Liver (tissue), 9 donors: ENCODE measurements around the gene NOC2L. TPM values are rescaled to one million over a fixed set of nuclear protein-coding genes. Genes with fewer than 3 reads are reported as not detected.

Source experiments
- DNase-seq: peaks from one replicate; pipeline ENCODE4 v3.0.0-alpha.2; 2017; ENCODE audit warnings: low spot score
- H3K27ac ChIP-seq, 2 donors: one replicate each; pipeline ENCODE4 v1.7.0; 2013; ENCODE audit warnings: inconsistent platforms in 2 of 2, low read length in 2 of 2, control low read depth in 1 of 2, low read depth in 1 of 2, mild to moderate bottlenecking in 1 of 2
- H3K27me3 ChIP-seq, 4 donors: one replicate each; pipeline versions ENCODE4 v1.6.1 to v1.7.0; 2013; ENCODE audit warnings: low read length in 3 of 4, inconsistent platforms in 1 of 4, mild to moderate bottlenecking in 1 of 4, moderate library complexity in 1 of 4; ENCODE audit not compliant: control insufficient read depth in 4 of 4, insufficient read depth in 4 of 4
- H3K36me3 ChIP-seq, 4 donors: one replicate each; pipeline versions ENCODE4 v1.6.1 to v1.7.0; 2013; ENCODE audit warnings: low read length in 3 of 4, mild to moderate bottlenecking in 3 of 4, low read depth in 1 of 4, moderate library complexity in 1 of 4; ENCODE audit not compliant: control insufficient read depth in 4 of 4, insufficient read depth in 3 of 4
- H3K4me1 ChIP-seq, 4 donors: one replicate each; pipeline versions ENCODE4 v1.6.1 to v1.7.0; 2013; ENCODE audit warnings: low read length in 3 of 4, mild to moderate bottlenecking in 3 of 4, moderate library complexity in 1 of 4; ENCODE audit not compliant: control insufficient read depth in 4 of 4, insufficient read depth in 4 of 4
- H3K4me3 ChIP-seq, 3 donors: one replicate each; pipeline versions ENCODE4 v1.6.1 to v1.7.0; 2013; ENCODE audit warnings: low read length in 3 of 3, control low read depth in 1 of 3, low read depth in 1 of 3, mild to moderate bottlenecking in 1 of 3
- H3K9ac ChIP-seq, 2 donors: one replicate each; pipeline ENCODE4 v1.7.0; 2013; ENCODE audit warnings: low read length in 2 of 2, mild to moderate bottlenecking in 2 of 2, moderate library complexity in 2 of 2, control low read depth in 1 of 2, low read depth in 1 of 2
- H3K9me3 ChIP-seq, 4 donors: one replicate each; pipeline versions ENCODE4 v1.6.1 to v1.7.0; 2013; ENCODE audit warnings: low read length in 3 of 4; ENCODE audit not compliant: control insufficient read depth in 4 of 4
- EGR1 ChIP-seq, 2 donors: IDR thresholded peaks; 2 replicates each; pipeline ENCODE4 v1.6.1; 2016 to 2018; ENCODE audit warnings: antibody characterized with exemption in 2 of 2, low read depth in 2 of 2
- FOXA1 ChIP-seq: IDR thresholded peaks from 2 replicates; pipeline ENCODE4 v1.6.1; 2016; ENCODE audit warnings: antibody characterized with exemption
- FOXA2 ChIP-seq: IDR thresholded peaks from 2 replicates; pipeline ENCODE4 v1.6.1; 2016; ENCODE audit warnings: antibody characterized with exemption
- GABPA ChIP-seq, 2 donors: IDR thresholded peaks in 1 of 2; conservative IDR thresholded peaks in 1 of 2; 2 replicates each; pipeline ENCODE4 v1.6.1; 2016; ENCODE audit warnings: antibody characterized with exemption in 2 of 2, mild to moderate bottlenecking in 1 of 2, moderate library complexity in 1 of 2
- HNF4A ChIP-seq, 2 donors: conservative IDR thresholded peaks; 2 replicates each; pipeline ENCODE4 v1.6.1; 2016; ENCODE audit warnings: antibody characterized with exemption in 2 of 2, mild to moderate bottlenecking in 2 of 2
- HNF4G ChIP-seq: IDR thresholded peaks from 2 replicates; pipeline ENCODE4 v1.6.1; 2016; ENCODE audit warnings: antibody characterized with exemption
- MAX ChIP-seq: IDR thresholded peaks from 2 replicates; pipeline ENCODE4 v1.6.1; 2016; ENCODE audit warnings: antibody characterized with exemption
- NR2F2 ChIP-seq: IDR thresholded peaks from 2 replicates; pipeline ENCODE4 v1.6.1; 2016; ENCODE audit warnings: antibody characterized with exemption
- RAD21 ChIP-seq, 2 donors: IDR thresholded peaks; 2 replicates each; pipeline ENCODE4 v1.6.1; 2016; ENCODE audit warnings: antibody characterized with exemption in 2 of 2, mild to moderate bottlenecking in 2 of 2
- RXRA ChIP-seq, 2 donors: IDR thresholded peaks; 2 replicates each; pipeline ENCODE4 v1.6.1; 2017 to 2018; ENCODE audit warnings: antibody characterized with exemption in 2 of 2, mild to moderate bottlenecking in 1 of 2
- TAF1 ChIP-seq: conservative IDR thresholded peaks from 2 replicates; pipeline ENCODE4 v1.6.1; 2016; ENCODE audit warnings: antibody characterized with exemption, mild to moderate bottlenecking
- YY1 ChIP-seq: IDR thresholded peaks from 2 replicates; pipeline ENCODE4 v1.6.1; 2016; ENCODE audit warnings: antibody characterized with exemption, mild to moderate bottlenecking
- WGBS: extraction: QIAGEN DNeasy Blood & Tissue Kit; methylation state at CpG from one replicate; pipeline ENCODE4 v1.1.7; 2013; 5-methylcytosine and 5-hydroxymethylcytosine counted together
- polyA plus RNA-seq, 2 donors: library from polyadenylated mRNA; stranded (reverse) in 1 of 2; unstranded in 1 of 2; fragments of 200-250 nt in 1 of 2; fragments of >200 nt in 1 of 2; fragmentation: Nextera tagmentation in 1 of 2; extraction: Ambion mirVana in 1 of 2; gene quantifications; one replicate each; pipeline versions ENCODE4 v1.2.1 to v1.2.3, GENCODE V29; 2013 to 2015
- total RNA-seq, 2 donors: library from RNA; depleted of rRNA; stranded (reverse); fragments of >200 nt; gene quantifications; one replicate each; pipeline ENCODE4 v1.2.3, GENCODE V29; 2014
- TF ChIP-seq, protein P1 (sequence below): fragments of 150-350 bp; IDR thresholded peaks from 2 replicates; pipeline ENCODE4 v1.5.1; 2017; ENCODE audit warnings: improper control_type of control experiment, low read depth, low read length; ENCODE audit not compliant: missing input control
- TF ChIP-seq, protein P2 (sequence below): IDR thresholded peaks from 2 replicates; pipeline ENCODE4 v1.6.1; 2016; ENCODE audit warnings: antibody characterized with exemption, mild to moderate bottlenecking
- TF ChIP-seq, protein P3 (sequence below): IDR thresholded peaks from 2 replicates; pipeline ENCODE4 v1.6.1; 2016; ENCODE audit warnings: antibody characterized with exemption
- donor health status: healthy.
- donor health status: healthy.
- donor health status: healthy.
- donor health status: healthy.
- donor health status: healthy.

The NOC2L gene
- total and polyA plus RNA-seq, 4 donors: 17.1 to 34.5 (median 30.0) TPM

GRCh38 chr1:914131-914890 lies 44.7 kb downstream of the NOC2L start:
- H3K27ac ChIP-seq: no peak overlapping the region
- no peaks in the 10 kb centered on the region for H3K36me3 ChIP-seq
- peaks cover 9 to 15% (median 13%) of the 10 kb centered on the region in 4 donors for H3K4me1 ChIP-seq
- H3K9me3 ChIP-seq: no peaks in the 10 kb centered on the region
- 88% methylated on average over 21 of the region's 21 CpGs for WGBS
- no peak for TF ChIP-seq HNF4A (conservative IDR thresholded peaks at IDR 0.05)
- TF ChIP-seq, protein P1, sequence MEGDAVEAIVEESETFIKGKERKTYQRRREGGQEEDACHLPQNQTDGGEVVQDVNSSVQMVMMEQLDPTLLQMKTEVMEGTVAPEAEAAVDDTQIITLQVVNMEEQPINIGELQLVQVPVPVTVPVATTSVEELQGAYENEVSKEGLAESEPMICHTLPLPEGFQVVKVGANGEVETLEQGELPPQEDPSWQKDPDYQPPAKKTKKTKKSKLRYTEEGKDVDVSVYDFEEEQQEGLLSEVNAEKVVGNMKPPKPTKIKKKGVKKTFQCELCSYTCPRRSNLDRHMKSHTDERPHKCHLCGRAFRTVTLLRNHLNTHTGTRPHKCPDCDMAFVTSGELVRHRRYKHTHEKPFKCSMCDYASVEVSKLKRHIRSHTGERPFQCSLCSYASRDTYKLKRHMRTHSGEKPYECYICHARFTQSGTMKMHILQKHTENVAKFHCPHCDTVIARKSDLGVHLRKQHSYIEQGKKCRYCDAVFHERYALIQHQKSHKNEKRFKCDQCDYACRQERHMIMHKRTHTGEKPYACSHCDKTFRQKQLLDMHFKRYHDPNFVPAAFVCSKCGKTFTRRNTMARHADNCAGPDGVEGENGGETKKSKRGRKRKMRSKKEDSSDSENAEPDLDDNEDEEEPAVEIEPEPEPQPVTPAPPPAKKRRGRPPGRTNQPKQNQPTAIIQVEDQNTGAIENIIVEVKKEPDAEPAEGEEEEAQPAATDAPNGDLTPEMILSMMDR: no peak
- TF ChIP-seq HNF4G: no peak
- TF ChIP-seq YY1: no peak
- TF ChIP-seq NR2F2: no peak
- TF ChIP-seq RAD21 (IDR thresholded peaks at IDR 0.05): no peak
- no peak for TF ChIP-seq TAF1
- TF ChIP-seq FOXA1: no peak
- TF ChIP-seq, protein P2, sequence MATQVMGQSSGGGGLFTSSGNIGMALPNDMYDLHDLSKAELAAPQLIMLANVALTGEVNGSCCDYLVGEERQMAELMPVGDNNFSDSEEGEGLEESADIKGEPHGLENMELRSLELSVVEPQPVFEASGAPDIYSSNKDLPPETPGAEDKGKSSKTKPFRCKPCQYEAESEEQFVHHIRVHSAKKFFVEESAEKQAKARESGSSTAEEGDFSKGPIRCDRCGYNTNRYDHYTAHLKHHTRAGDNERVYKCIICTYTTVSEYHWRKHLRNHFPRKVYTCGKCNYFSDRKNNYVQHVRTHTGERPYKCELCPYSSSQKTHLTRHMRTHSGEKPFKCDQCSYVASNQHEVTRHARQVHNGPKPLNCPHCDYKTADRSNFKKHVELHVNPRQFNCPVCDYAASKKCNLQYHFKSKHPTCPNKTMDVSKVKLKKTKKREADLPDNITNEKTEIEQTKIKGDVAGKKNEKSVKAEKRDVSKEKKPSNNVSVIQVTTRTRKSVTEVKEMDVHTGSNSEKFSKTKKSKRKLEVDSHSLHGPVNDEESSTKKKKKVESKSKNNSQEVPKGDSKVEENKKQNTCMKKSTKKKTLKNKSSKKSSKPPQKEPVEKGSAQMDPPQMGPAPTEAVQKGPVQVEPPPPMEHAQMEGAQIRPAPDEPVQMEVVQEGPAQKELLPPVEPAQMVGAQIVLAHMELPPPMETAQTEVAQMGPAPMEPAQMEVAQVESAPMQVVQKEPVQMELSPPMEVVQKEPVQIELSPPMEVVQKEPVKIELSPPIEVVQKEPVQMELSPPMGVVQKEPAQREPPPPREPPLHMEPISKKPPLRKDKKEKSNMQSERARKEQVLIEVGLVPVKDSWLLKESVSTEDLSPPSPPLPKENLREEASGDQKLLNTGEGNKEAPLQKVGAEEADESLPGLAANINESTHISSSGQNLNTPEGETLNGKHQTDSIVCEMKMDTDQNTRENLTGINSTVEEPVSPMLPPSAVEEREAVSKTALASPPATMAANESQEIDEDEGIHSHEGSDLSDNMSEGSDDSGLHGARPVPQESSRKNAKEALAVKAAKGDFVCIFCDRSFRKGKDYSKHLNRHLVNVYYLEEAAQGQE: no peak
- no peak for TF ChIP-seq GABPA (IDR thresholded peaks at IDR 0.05 in 1 of 2, conservative IDR thresholded peaks at IDR 0.05 in 1 of 2)
- TF ChIP-seq FOXA2: no peak
- no peak for TF ChIP-seq EGR1 (IDR thresholded peaks at IDR 0.05; ENCODE audit: low read depth in 2 of 2)
- TF ChIP-seq, protein P3, sequence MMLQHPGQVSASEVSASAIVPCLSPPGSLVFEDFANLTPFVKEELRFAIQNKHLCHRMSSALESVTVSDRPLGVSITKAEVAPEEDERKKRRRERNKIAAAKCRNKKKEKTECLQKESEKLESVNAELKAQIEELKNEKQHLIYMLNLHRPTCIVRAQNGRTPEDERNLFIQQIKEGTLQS: no peak
- no peak overlapping the region for H3K4me3 ChIP-seq
- H3K27me3 ChIP-seq: no peaks in the 10 kb centered on the region
- no peak for DNase-seq
- H3K9ac ChIP-seq: no peak overlapping the region

DNA sequence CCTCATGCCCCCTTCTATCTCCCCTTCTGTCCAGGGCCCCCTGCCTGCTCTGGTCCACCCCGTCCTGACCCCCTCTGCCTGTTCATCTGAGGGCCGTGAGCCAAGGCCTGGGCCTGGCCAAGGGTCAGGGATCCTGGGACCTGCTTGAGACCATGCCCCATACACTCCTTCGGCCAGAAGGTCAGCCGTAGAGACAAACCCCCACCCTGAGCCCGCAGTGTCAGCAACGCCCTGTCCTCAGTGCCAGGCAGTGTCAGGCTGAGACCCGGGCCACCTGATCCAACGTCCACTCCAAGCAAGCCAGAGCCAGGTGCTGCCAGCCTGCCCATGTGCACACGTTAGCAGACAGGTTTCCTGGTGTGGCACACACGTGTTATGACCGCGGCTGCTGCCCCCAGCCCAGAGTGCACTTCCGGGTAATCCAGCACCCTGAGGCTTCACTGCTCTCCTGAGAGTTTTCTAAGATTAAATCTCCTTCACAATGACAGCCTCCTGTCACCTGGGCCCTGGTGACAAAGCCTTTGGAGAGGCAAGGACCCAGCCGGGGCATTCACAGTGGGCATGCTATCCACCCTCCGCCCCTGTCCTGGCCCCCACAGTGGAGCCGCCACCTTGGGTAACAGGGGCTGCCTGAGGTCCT lies 45.4 kb downstream of the NOC2L start:
- H3K4me1 ChIP-seq: peaks cover 9 to 15% (median 13%) of the 10 kb centered on the region in 4 donors
- H3K9ac ChIP-seq: no peak overlapping the region
- H3K36me3 ChIP-seq: no peaks in the 10 kb centered on the region
- no peaks in the 10 kb centered on the region for H3K9me3 ChIP-seq
- H3K27me3 ChIP-seq: no peaks in the 10 kb centered on the region
- H3K4me3 ChIP-seq: no peak overlapping the region
- no peak overlapping the region for H3K27ac ChIP-seq
- DNase-seq: no peak
- WGBS: 75% methylated on average over 16 of the region's 16 CpGs
- TF ChIP-seq YY1 (no peak), FOXA1 (no peak), GABPA (IDR thresholded peaks at IDR 0.05 in 1 of 2, conservative IDR thresholded peaks at IDR 0.05 in 1 of 2) (no peak), RXRA (IDR thresholded peaks at IDR 0.05) (no peak), MAX (no peak)
- TF ChIP-seq, protein P2: no peak
- TF ChIP-seq, protein P1: no peak
